PC-9 (cell line): Measurements from ENCODE around the gene ZNF512. TPM values are rescaled to one million over a fixed set of nuclear protein-coding genes. Genes with fewer than 3 reads are reported as not detected.

Source experiments
- BruUV-seq: library from RNA; stranded (reverse); fragments of 400-500 nt; replicated peaks from 2 replicates; lab custom pipeline; 2021; lab: Mats Ljungman, UMichigan
- CTCF ChIA-PET: fragments of 300-600 bp; sonication (Branson Sonifier 250); formaldehyde crosslinking; loops from one replicate; lab custom pipeline; 2022; ENCODE audit warnings: antibody characterized with exemption; lab: Charles Lee
- POLR2A ChIA-PET: fragments of 300-600 bp; sonication (Branson Sonifier 250); formaldehyde crosslinking; loops from one replicate; lab custom pipeline; 2022; ENCODE audit warnings: antibody characterized with exemption; ENCODE audit not compliant: unreplicated experiment; lab: Charles Lee
- DNase-seq, 2 experiments: peaks; one replicate each; pipeline versions ENCODE4 v3.0.0 to v3.0.0-alpha.2; 2015 to 2022; ENCODE audit warnings: mixed read lengths in 1 of 2
- H2AFZ ChIP-seq: fragments of 200-600 bp; sonication (generic); 2 replicates; pipeline ENCODE4 v1.8.1; 2017; ENCODE audit warnings: antibody characterized with exemption
- H3F3A ChIP-seq: fragments of 200-600 bp; sonication (generic); 2 replicates; pipeline ENCODE4 v1.8.1; 2017; ENCODE audit warnings: antibody characterized with exemption, mild to moderate bottlenecking, low read depth; ENCODE audit not compliant: insufficient read depth
- H3K27ac ChIP-seq: fragments of 200-600 bp; sonication (generic); 2 replicates; pipeline ENCODE4 v1.6.1; 2016; ENCODE audit warnings: mixed run types
- H3K27me3 ChIP-seq: fragments of 200-600 bp; sonication (generic); 2 replicates; pipeline ENCODE4 v1.6.1; 2016; ENCODE audit warnings: low read depth, mixed run types; ENCODE audit not compliant: insufficient read depth
- H3K36me3 ChIP-seq: fragments of 200-600 bp; sonication (generic); 2 replicates; pipeline ENCODE4 v1.6.1; 2016; ENCODE audit warnings: low read depth, mixed run types
- H3K4me1 ChIP-seq: fragments of 200-600 bp; sonication (generic); replicated peaks from 2 replicates; pipeline ENCODE4 v1.6.1; 2016; ENCODE audit warnings: mixed run types; ENCODE audit not compliant: insufficient read depth
- H3K4me2 ChIP-seq: fragments of 200-600 bp; sonication (generic); 2 replicates; pipeline ENCODE4 v1.6.1; 2017; ENCODE audit warnings: mixed run types
- H3K4me3 ChIP-seq: fragments of 200-600 bp; sonication (generic); 2 replicates; pipeline ENCODE4 v1.6.1; 2016; ENCODE audit warnings: mixed run types
- H3K79me2 ChIP-seq: fragments of 200-600 bp; sonication (generic); 2 replicates; pipeline ENCODE4 v1.6.1; 2017; ENCODE audit warnings: low read depth, mixed run types
- H3K9me2 ChIP-seq: fragments of 200-600 bp; sonication (generic); 2 replicates; pipeline ENCODE4 v1.8.1; 2017; ENCODE audit warnings: mild to moderate bottlenecking; ENCODE audit not compliant: insufficient read depth
- H3K9me3 ChIP-seq: fragments of 200-600 bp; sonication (generic); 2 replicates; pipeline ENCODE4 v1.8.1; 2016; ENCODE audit warnings: low read depth; ENCODE audit not compliant: insufficient read depth
- H4K20me1 ChIP-seq: fragments of 200-600 bp; sonication (generic); 2 replicates; pipeline ENCODE4 v1.8.1; 2017; ENCODE audit not compliant: insufficient read depth
- EZH2 ChIP-seq: fragments of 200-600 bp; sonication (generic); IDR thresholded peaks from 2 replicates; pipeline ENCODE4 v1.8.0; 2017; ENCODE audit warnings: antibody characterized with exemption, low read depth
- intact Hi-C: fragments of 100-400 bp; cut with micrococcal nuclease; formaldehyde crosslinking; loops from one replicate; pipeline ENCODE4 v1.10.0; 2022; ENCODE audit not compliant: unreplicated experiment
- total RNA-seq: library from RNA; stranded (reverse); gene quantifications from 2 replicates; pipeline ENCODE4 v1.2.3, GENCODE V29; 2021
- TF ChIP-seq, protein P1 (sequence below): fragments of 200-600 bp; sonication (generic); conservative IDR thresholded peaks from 2 replicates; pipeline ENCODE4 v1.6.1; 2017; ENCODE audit warnings: mixed run types, antibody characterized with exemption, mild to moderate bottlenecking, moderate library complexity

ZNF512 gene
- total RNA-seq, 1 experiment from 2014 or later, result 40.6 TPM

DNA sequence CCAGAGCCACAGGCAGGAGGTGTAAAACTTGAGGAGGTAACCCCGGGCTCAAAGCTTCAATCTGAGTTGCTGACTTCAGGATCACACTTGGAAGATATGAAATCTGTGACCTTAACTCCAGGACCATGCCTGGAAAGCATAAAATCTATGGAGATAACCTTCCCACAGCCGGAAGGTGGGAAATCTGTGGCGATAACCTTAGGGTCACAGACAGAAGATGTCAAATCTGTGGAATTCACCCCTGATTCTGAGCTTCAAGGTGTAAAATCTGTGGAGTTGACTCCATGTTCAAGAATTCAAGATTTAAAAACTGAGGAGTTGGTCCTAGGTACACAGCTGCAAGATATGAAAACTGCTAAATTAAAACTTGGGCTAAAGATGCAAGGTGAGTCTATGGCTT lies 11.6 kb upstream of the ZNF512 start:
- Histone ChIP-seq H3K9me2 (no peaks in the 10 kb centered on the region), H3K36me3 (no peaks in the 10 kb centered on the region), H3K79me2 (no peaks in the 10 kb centered on the region), H3K4me2 (no peak overlapping the region), H3K27me3 (no peaks in the 10 kb centered on the region), H4K20me1 (no peaks in the 10 kb centered on the region), H3K27ac (no peak overlapping the region), H3F3A (no peaks in the 10 kb centered on the region; the same call in 1 of the 2 replicates), H3K4me3 (no peak overlapping the region), H3K9me3 (peaks cover 23% of the 10 kb centered on the region; the same call in 1 of the 2 replicates), H3K4me1 (peaks cover 10% of the 10 kb centered on the region; the same call in 1 of the 2 replicates), H2AFZ (no peak overlapping the region)
- TF ChIP-seq EZH2, result no peak
- TF ChIP-seq, protein P1, sequence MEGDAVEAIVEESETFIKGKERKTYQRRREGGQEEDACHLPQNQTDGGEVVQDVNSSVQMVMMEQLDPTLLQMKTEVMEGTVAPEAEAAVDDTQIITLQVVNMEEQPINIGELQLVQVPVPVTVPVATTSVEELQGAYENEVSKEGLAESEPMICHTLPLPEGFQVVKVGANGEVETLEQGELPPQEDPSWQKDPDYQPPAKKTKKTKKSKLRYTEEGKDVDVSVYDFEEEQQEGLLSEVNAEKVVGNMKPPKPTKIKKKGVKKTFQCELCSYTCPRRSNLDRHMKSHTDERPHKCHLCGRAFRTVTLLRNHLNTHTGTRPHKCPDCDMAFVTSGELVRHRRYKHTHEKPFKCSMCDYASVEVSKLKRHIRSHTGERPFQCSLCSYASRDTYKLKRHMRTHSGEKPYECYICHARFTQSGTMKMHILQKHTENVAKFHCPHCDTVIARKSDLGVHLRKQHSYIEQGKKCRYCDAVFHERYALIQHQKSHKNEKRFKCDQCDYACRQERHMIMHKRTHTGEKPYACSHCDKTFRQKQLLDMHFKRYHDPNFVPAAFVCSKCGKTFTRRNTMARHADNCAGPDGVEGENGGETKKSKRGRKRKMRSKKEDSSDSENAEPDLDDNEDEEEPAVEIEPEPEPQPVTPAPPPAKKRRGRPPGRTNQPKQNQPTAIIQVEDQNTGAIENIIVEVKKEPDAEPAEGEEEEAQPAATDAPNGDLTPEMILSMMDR, result no peak
- DNase-seq, result no peak
- no TSS peak for BruUV-seq
- POLR2A ChIA-PET, result no interaction called here
- intact Hi-C loops, result no loop called here
- CTCF ChIA-PET, result no interaction called here

DNA sequence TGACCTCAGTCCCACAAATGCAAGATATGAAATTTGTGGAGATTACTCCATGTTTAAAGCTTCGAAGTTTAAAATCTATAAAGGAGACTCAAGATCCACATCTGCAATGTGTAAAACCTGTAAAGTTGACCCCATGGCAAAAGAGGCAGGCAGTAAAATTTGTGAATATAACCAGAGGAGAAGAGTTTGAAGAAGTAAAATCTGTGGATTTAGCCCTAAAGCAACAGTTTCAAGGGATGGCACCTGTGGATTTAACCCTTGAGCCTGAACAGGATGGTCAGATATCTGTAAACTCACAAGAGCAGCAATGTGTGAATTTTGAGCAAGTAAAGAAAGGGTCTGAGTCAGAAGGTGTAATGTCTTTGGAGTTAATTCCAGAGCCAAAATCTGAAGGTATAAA lies 11.2 kb upstream of the ZNF512 start:
- H2AFZ ChIP-seq, result no peak overlapping the region
- peaks cover 28% of the 10 kb centered on the region for H3K9me3 ChIP-seq
- no peaks in the 10 kb centered on the region for H4K20me1 ChIP-seq
- ChIA-PET POLR2A (no interaction called here), CTCF (no interaction called here)
- H3K4me2 ChIP-seq, result no peak overlapping the region
- TF ChIP-seq, protein P1, result no peak
- no peaks in the 10 kb centered on the region for H3K79me2 ChIP-seq
- peaks cover 5% of the 10 kb centered on the region; the same call in 1 of the 2 replicates for H3K4me1 ChIP-seq
- intact Hi-C loops, result no loop called here
- H3K9me2 ChIP-seq, result no peaks in the 10 kb centered on the region
- no peaks in the 10 kb centered on the region for H3K36me3 ChIP-seq
- no peak for DNase-seq
- no peaks in the 10 kb centered on the region for H3K27me3 ChIP-seq
- no TSS peak for BruUV-seq
- no peaks in the 10 kb centered on the region for H3F3A ChIP-seq
- no peak overlapping the region for H3K27ac ChIP-seq
- H3K4me3 ChIP-seq, result no peak overlapping the region

DNA sequence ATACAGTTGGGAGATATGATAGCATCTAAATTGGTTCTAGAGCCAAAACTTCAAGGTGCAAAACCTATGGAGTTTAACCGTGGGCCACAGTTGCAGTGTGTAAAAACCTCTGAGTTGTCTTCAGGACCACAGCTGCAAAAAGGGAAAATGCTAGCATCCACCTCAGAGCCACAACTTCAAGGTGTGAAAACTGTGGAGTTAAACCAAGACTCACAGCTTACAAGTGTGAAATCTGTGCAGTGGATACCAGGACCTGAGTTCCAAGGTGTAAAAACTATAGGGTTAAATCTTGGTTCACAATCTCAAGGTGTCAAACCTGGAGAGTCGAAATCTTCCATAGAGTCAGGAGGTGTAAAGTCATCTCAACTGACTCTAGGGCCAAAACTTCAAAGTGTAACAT lies 10.4 kb upstream of the ZNF512 start:
- peaks cover 35% of the 10 kb centered on the region for H3K9me3 ChIP-seq
- DNase-seq, result no peak
- no peak overlapping the region for H2AFZ ChIP-seq
- H3K4me3 ChIP-seq, result no peak overlapping the region
- BruUV-seq, result no TSS peak
- no peaks in the 10 kb centered on the region for H3K27me3 ChIP-seq
- no peak overlapping the region for H3K27ac ChIP-seq
- H3K4me2 ChIP-seq, result no peak overlapping the region
- POLR2A ChIA-PET, result no interaction called here
- no peaks in the 10 kb centered on the region for H3K4me1 ChIP-seq
- H3K79me2 ChIP-seq, result no peaks in the 10 kb centered on the region
- CTCF ChIA-PET, result no interaction called here
- H4K20me1 ChIP-seq, result no peaks in the 10 kb centered on the region
- no peaks in the 10 kb centered on the region for H3K36me3 ChIP-seq
- intact Hi-C loops, result no loop called here
- TF ChIP-seq, protein P1, result no peak
- no peaks in the 10 kb centered on the region for H3K9me2 ChIP-seq
- no peaks in the 10 kb centered on the region for H3F3A ChIP-seq
